Stimulated activated CD4-positive, alpha-beta T cell treated with anti-CD3 and anti-CD28 coated beads, Interleukin-12 subunit alpha, Interleukin-12 subunit beta, amount 100 ng/mL, for 4 hours (primary cell): Measurements from ENCODE around the gene PDSS1.

Source experiments
- DNase-seq: peaks from one replicate; pipeline ENCODE4 v3.0.0-alpha.2; 2020

PDSS1 gene

GRCh38 chr10:26700884-26701630 lies 3.6 kb downstream of the PDSS1 start:
- no peak for DNase-seq

- no peak for DNase-seq
Measured at GRCh38 chr10:26703096-26703495, 5.6 kb downstream of the PDSS1 start.

- DNase-seq = no peak
Measured at GRCh38 chr10:26703974-26704373, 6.5 kb downstream of the PDSS1 start.

GRCh38 chr10:26706206-26706605 lies 8.7 kb downstream of the PDSS1 start:
- no peak for DNase-seq

GRCh38 chr10:26706936-26707335 lies 9.4 kb downstream of the PDSS1 start:
- no peak for DNase-seq

GRCh38 chr10:26711324-26711723 lies 13.8 kb downstream of the PDSS1 start:
- DNase-seq = no peak

- DNase-seq = no peak
Measured at GRCh38 chr10:26714415-26715136, 17.1 kb downstream of the PDSS1 start.

GRCh38 chr10:26715137-26715487 lies 17.6 kb downstream of the PDSS1 start:
- DNase-seq = no peak

GRCh38 chr10:26717476-26717875 lies 20.0 kb downstream of the PDSS1 start:
- no peak for DNase-seq

- no peak for DNase-seq
Measured at GRCh38 chr10:26721561-26721960, 24.1 kb downstream of the PDSS1 start.

- DNase-seq = no peak
Measured at GRCh38 chr10:26723016-26723415, 25.5 kb downstream of the PDSS1 start.

GRCh38 chr10:26725837-26726727 lies 28.6 kb downstream of the PDSS1 start:
- peak; percentile 28 for DNase-seq

- DNase-seq = no peak
Measured at GRCh38 chr10:26727005-26727404, 29.5 kb downstream of the PDSS1 start.

GRCh38 chr10:26728957-26729356 lies 31.5 kb downstream of the PDSS1 start:
- DNase-seq = no peak

GRCh38 chr10:26729395-26729794 lies 31.9 kb downstream of the PDSS1 start:
- no peak for DNase-seq

GRCh38 chr10:26730552-26730951 lies 33.1 kb downstream of the PDSS1 start:
- DNase-seq = no peak

- no peak for DNase-seq
Measured at GRCh38 chr10:26733750-26734568, 36.5 kb downstream of the PDSS1 start.

- DNase-seq = no peak
Measured at GRCh38 chr10:26735435-26735834, 37.9 kb downstream of the PDSS1 start.

GRCh38 chr10:26737730-26738129 lies 40.2 kb downstream of the PDSS1 start:
- DNase-seq = no peak

- DNase-seq = no peak
Measured at GRCh38 chr10:26738301-26738911, 40.9 kb downstream of the PDSS1 start.

GRCh38 chr10:26739071-26739631 lies 41.6 kb downstream of the PDSS1 start:
- no peak for DNase-seq

GRCh38 chr10:26741368-26741767 lies 43.9 kb downstream of the PDSS1 start:
- no peak for DNase-seq
